IgD-negative memory B cell (primary cell): ENCODE measurements around the gene PRXL2C. TPM values are rescaled to one million over a fixed set of nuclear protein-coding genes. Genes with fewer than 3 reads are reported as not detected.

ENCODE experiments used
- H3K27ac Mint-ChIP-seq, 3 donors: one replicate each; pipeline ENCODE4 v1.8.0; 2020 to 2022; ENCODE audit warnings: mild to moderate bottlenecking in 3 of 3, mixed read lengths in 3 of 3, moderate library complexity in 1 of 3
- H3K27me3 Mint-ChIP-seq: one replicate; pipeline ENCODE4 v1.8.0; 2021; ENCODE audit warnings: mixed read lengths
- H3K36me3 Mint-ChIP-seq: one replicate; pipeline ENCODE4 v1.8.0; 2020; ENCODE audit warnings: mild to moderate bottlenecking, mixed read lengths
- H3K4me1 Mint-ChIP-seq, 3 donors: one replicate each; pipeline ENCODE4 v1.8.0; 2020 to 2022; ENCODE audit warnings: mixed read lengths in 3 of 3, mild to moderate bottlenecking in 1 of 3
- H3K4me3 Mint-ChIP-seq, 4 donors: one replicate each; pipeline ENCODE4 v1.8.0; 2020 to 2022; ENCODE audit warnings: mild to moderate bottlenecking in 4 of 4, mixed read lengths in 4 of 4, moderate library complexity in 3 of 4
- H3K9me3 Mint-ChIP-seq, 3 donors: one replicate each; pipeline ENCODE4 v1.8.0; 2020 to 2021; ENCODE audit warnings: mixed read lengths in 3 of 3, mild to moderate bottlenecking in 1 of 3
- polyA plus RNA-seq: library from polyadenylated mRNA; unstranded; fragments of 300-500 nt; fragmentation: Illumina TruSeq; gene quantifications from one replicate; pipeline ENCODE4 v1.2.3, GENCODE V29; 2021

PRXL2C gene
- polyA plus RNA-seq, 1 donor from 2014 or later: 9.6 TPM

GRCh38 chr9:96607971-96608370 lies 47.1 kb downstream of the PRXL2C start:
- H3K27me3 Mint-ChIP-seq: peaks cover 10% of the 10 kb centered on the region
- no peaks in the 10 kb centered on the region for H3K9me3 Mint-ChIP-seq
- no peak overlapping the region for H3K4me3 Mint-ChIP-seq
- no peak overlapping the region for H3K27ac Mint-ChIP-seq
- no peaks in the 10 kb centered on the region for H3K4me1 Mint-ChIP-seq
- H3K36me3 Mint-ChIP-seq: peaks cover 2% of the 10 kb centered on the region

- no peak overlapping the region for H3K27ac Mint-ChIP-seq
- no peaks in the 10 kb centered on the region for H3K4me1 Mint-ChIP-seq
- no peak overlapping the region for H3K4me3 Mint-ChIP-seq
- peaks cover 6% of the 10 kb centered on the region for H3K27me3 Mint-ChIP-seq
- H3K36me3 Mint-ChIP-seq: peaks cover 2% of the 10 kb centered on the region
- no peaks in the 10 kb centered on the region for H3K9me3 Mint-ChIP-seq
These were observed 49.8 kb downstream of the PRXL2C start for GRCh38 chr9:96605328-96605727.

GRCh38 chr9:96604004-96604319 lies 51.2 kb downstream of the PRXL2C start:
- Mint-ChIP-seq H3K9me3 (no peaks in the 10 kb centered on the region), H3K36me3 (peaks cover 2% of the 10 kb centered on the region), H3K4me3 (no peak overlapping the region), H3K27ac (no peak overlapping the region), H3K4me1 (no peaks in the 10 kb centered on the region), H3K27me3 (peaks cover 6% of the 10 kb centered on the region)

GRCh38 chr9:96603305-96604003 lies 51.7 kb downstream of the PRXL2C start:
- no peak overlapping the region for H3K27ac Mint-ChIP-seq
- no peaks in the 10 kb centered on the region for H3K9me3 Mint-ChIP-seq
- H3K4me3 Mint-ChIP-seq: no peak overlapping the region
- H3K27me3 Mint-ChIP-seq: peaks cover 6% of the 10 kb centered on the region
- no peaks in the 10 kb centered on the region for H3K4me1 Mint-ChIP-seq
- peaks cover 2% of the 10 kb centered on the region for H3K36me3 Mint-ChIP-seq

- Mint-ChIP-seq H3K9me3 (no peaks in the 10 kb centered on the region), H3K27me3 (peaks cover 5% of the 10 kb centered on the region), H3K36me3 (no peaks in the 10 kb centered on the region), H3K27ac (no peak overlapping the region), H3K4me1 (no peaks in the 10 kb centered on the region), H3K4me3 (no peak overlapping the region)
These were observed 55.8 kb downstream of the PRXL2C start for GRCh38 chr9:96599298-96599697.

GRCh38 chr9:96596601-96597111 lies 58.5 kb downstream of the PRXL2C start:
- peaks cover 2% of the 10 kb centered on the region for H3K36me3 Mint-ChIP-seq
- peaks cover 1% of the 10 kb centered on the region for H3K27me3 Mint-ChIP-seq

More at GRCh38 chr9:96596601-96597111, 58.5 kb downstream of the PRXL2C start:
- H3K4me3 Mint-ChIP-seq: no peak overlapping the region
- H3K9me3 Mint-ChIP-seq: peaks cover 0 to 2% (median 0%) of the 10 kb centered on the region in 3 donors
- H3K27ac Mint-ChIP-seq: no peak overlapping the region
- H3K4me1 Mint-ChIP-seq: no peaks in the 10 kb centered on the region

Other genes with a start within 250 kb of the PRXL2C start
- 0.21 TPM for gene ZNF367, start 236.9 kb downstream of the PRXL2C start, polyA plus RNA-seq
- 7.4 TPM for gene HABP4, start 205.1 kb downstream of the PRXL2C start, polyA plus RNA-seq
- gene CDC14B, start 35.5 kb downstream of the PRXL2C start, polyA plus RNA-seq: 8.3 TPM
- 5.4 TPM for gene ZNF510, start 122.8 kb upstream of the PRXL2C start, polyA plus RNA-seq
- gene ZNF782, start 199.2 kb upstream of the PRXL2C start, polyA plus RNA-seq: 1.8 TPM